NCI-H460 (cell line): ENCODE data around the gene SAE1. TPM values are rescaled to one million over a fixed set of nuclear protein-coding genes. Genes with fewer than 3 reads are reported as not detected.

Experiments used
- DNase-seq: peaks from one replicate; pipeline ENCODE4 v3.0.0-alpha.2; 2016; ENCODE audit warnings: low read depth; ENCODE audit errors: extremely low read depth
- small RNA-seq, 2 experiments: library from RNA; depleted of rRNA; stranded (forward); fragments of <200 nt; gene quantifications; one replicate each; pipeline ENCODE3, GENCODE V24; 2014
- total RNA-seq: library from RNA; depleted of rRNA; stranded (reverse); fragments of >200 nt; shearing (Covaris generic); gene quantifications from 2 replicates; pipeline ENCODE4 v1.2.3, GENCODE V29; 2014; rRNA removed

The SAE1 gene
- total RNA-seq, 1 experiment from 2014 or later: 66.4 TPM

DNA sequence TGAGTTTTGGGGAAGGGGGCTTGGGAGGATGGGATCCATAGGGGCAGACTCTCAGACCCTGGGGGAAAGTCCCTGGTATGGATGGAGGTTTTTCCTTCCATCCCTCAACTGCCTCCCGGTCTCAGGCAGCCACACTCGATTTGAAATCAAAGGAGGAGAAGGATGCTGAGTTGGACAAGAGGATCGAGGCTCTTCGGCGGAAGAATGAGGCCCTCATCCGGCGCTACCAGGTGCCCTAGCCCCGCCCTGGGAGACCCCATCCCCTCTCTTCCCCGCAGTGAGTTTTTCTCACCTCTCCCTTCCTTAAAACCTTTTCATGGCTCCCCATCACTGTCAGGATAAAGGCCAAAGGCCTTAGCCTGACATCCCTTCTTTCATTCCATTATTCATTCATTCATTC, 127.8 kb downstream of the SAE1 start:
- DNase-seq: no peak

DNA sequence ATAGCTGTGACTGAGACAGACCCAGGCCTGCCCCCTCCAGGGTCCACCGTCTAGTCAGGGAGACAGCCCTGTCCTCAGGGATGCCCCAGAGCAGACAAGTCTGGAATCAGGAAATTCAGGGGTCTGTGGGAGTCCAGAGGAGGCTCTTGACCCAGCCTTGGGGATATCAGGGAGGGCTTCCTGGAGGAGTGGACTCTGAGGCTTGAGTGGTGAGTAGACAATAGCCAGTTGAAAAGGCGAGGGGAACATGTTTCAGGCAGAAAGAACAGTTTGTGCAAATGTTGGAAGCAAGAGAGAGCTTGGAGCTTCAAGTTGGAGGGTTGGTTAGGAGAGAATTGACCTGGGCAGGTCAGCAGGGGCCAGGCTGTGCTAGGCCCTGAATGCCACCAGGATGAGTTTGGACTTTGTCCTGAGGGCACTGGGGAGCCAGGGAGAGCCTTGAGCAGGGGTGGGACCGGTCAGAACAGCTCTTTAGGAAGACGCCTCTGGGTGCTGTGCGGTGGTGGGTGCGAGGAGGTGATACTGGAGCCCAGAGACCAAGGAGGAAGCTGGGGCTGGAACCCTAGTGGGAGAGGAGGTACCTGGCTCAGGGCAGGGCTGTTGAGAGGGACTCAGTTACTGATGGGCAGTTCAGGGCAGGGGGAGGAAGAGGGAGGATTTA, 128.4 kb downstream of the SAE1 start:
- no peak for DNase-seq

Small RNAs within 50 kb of the gene (small RNA-seq; reads per million reads assigned to genes)
- gene MIR3190: 0 reads per million in 2 experiments

Other genes with a start within 250 kb of the SAE1 start
- gene NPAS1, start 111.0 kb upstream of the SAE1 start, total RNA-seq: 0.30 and 0.49 TPM in 2 replicates
- gene TMEM160, start 82.2 kb upstream of the SAE1 start, total RNA-seq: 17.5 and 21.5 TPM in 2 replicates
- gene ZC3H4, start 17.1 kb upstream of the SAE1 start, total RNA-seq: 9.4 and 9.6 TPM in 2 replicates
- gene BBC3, start 100.4 kb downstream of the SAE1 start, total RNA-seq: 6.9 and 9.5 TPM in 2 replicates
- gene CCDC9, start 125.7 kb downstream of the SAE1 start, total RNA-seq: 6.0 and 6.1 TPM in 2 replicates
- 1.7 TPM in 2 replicates for gene INAFM1, start 144.1 kb downstream of the SAE1 start, total RNA-seq
- 7.1 and 8.0 TPM in 2 replicates for gene C5AR1, start 179.0 kb downstream of the SAE1 start, total RNA-seq
- 0.03 TPM in 1 of 2 replicates, not detected in the other for gene C5AR2, start 201.3 kb downstream of the SAE1 start, total RNA-seq
- 17.6 and 18.0 TPM in 2 replicates for gene DHX34, start 218.5 kb downstream of the SAE1 start, total RNA-seq